Immature natural killer cell (primary cell): ENCODE measurements around the gene CCND1. TPM values are rescaled to one million over a fixed set of nuclear protein-coding genes. Genes with fewer than 3 reads are reported as not detected.
A peak's percentile ranks its signal among the peaks of the same experiment; 100 is the strongest.

ENCODE experiments used
- DNase-seq, 3 donors: peaks; one replicate each; pipeline ENCODE4 v3.0.0; 2022; ENCODE audit warnings: mixed read lengths in 1 of 3
- H3K27ac Mint-ChIP-seq, 6 donors: one replicate each; pipeline ENCODE4 v1.8.0; 2020; ENCODE audit warnings: mixed read lengths in 6 of 6, mild to moderate bottlenecking in 5 of 6, inconsistent platforms in 4 of 6, moderate library complexity in 3 of 6
- H3K27me3 Mint-ChIP-seq, 3 donors: one replicate each; pipeline ENCODE4 v1.8.0; 2020 to 2021; ENCODE audit warnings: low read depth in 3 of 3, mild to moderate bottlenecking in 3 of 3, mixed read lengths in 3 of 3, moderate library complexity in 3 of 3, inconsistent platforms in 1 of 3
- H3K36me3 Mint-ChIP-seq, 3 donors: one replicate each; pipeline ENCODE4 v1.8.0; 2020; ENCODE audit warnings: mixed read lengths in 3 of 3, inconsistent platforms in 2 of 3, mild to moderate bottlenecking in 2 of 3
- H3K4me1 Mint-ChIP-seq, 2 donors: one replicate each; pipeline ENCODE4 v1.8.0; 2020; ENCODE audit warnings: inconsistent platforms in 2 of 2, mild to moderate bottlenecking in 2 of 2, mixed read lengths in 2 of 2, moderate library complexity in 1 of 2
- H3K4me3 Mint-ChIP-seq, 5 donors: one replicate each; pipeline ENCODE4 v1.8.0; 2020; ENCODE audit warnings: mild to moderate bottlenecking in 5 of 5, mixed read lengths in 5 of 5, inconsistent platforms in 3 of 5, moderate library complexity in 3 of 5
- H3K9me3 Mint-ChIP-seq, 6 donors: one replicate each; pipeline ENCODE4 v1.8.0; 2020; ENCODE audit warnings: mild to moderate bottlenecking in 6 of 6, mixed read lengths in 6 of 6, inconsistent platforms in 4 of 6, moderate library complexity in 3 of 6
- polyA plus RNA-seq, 3 donors: library from polyadenylated mRNA; unstranded; fragments of 300-500 nt; fragmentation: Illumina TruSeq; gene quantifications; one replicate each; pipeline ENCODE4 v1.2.3, GENCODE V29; 2021

CCND1 gene
- polyA plus RNA-seq, 3 donors from 2014 or later = 0.85 to 1.3 TPM; not detected in 1

- H3K27me3 Mint-ChIP-seq = peaks cover 0 to 3% (median 2%) of the 10 kb centered on the region in 3 donors
- peaks cover 7 to 10% (median 9%) of the 10 kb centered on the region in 3 donors for H3K36me3 Mint-ChIP-seq
- H3K9me3 Mint-ChIP-seq = no peaks in the 10 kb centered on the region
Measured at GRCh38 chr11:69665669-69666068, 24.7 kb downstream of the CCND1 start.

GRCh38 chr11:69666261-69666660, 25.3 kb downstream of the CCND1 start:
- Mint-ChIP-seq H3K27ac (no peak overlapping the region), H3K4me1 (peaks cover 7 to 9% of the 10 kb centered on the region in 2 donors), H3K9me3 (no peaks in the 10 kb centered on the region), H3K4me3 (no peak overlapping the region), H3K36me3 (peaks cover 7 to 10% (median 9%) of the 10 kb centered on the region in 3 donors), H3K27me3 (peaks cover 0 to 3% (median 2%) of the 10 kb centered on the region in 3 donors)
- DNase-seq = no peak

More at GRCh38 chr11:69665669-69666068, 24.7 kb downstream of the CCND1 start:
- DNase-seq = no peak
- Mint-ChIP-seq H3K4me1 (peaks cover 7 to 9% of the 10 kb centered on the region in 2 donors), H3K4me3 (no peak overlapping the region), H3K27ac (no peak overlapping the region)

DNA sequence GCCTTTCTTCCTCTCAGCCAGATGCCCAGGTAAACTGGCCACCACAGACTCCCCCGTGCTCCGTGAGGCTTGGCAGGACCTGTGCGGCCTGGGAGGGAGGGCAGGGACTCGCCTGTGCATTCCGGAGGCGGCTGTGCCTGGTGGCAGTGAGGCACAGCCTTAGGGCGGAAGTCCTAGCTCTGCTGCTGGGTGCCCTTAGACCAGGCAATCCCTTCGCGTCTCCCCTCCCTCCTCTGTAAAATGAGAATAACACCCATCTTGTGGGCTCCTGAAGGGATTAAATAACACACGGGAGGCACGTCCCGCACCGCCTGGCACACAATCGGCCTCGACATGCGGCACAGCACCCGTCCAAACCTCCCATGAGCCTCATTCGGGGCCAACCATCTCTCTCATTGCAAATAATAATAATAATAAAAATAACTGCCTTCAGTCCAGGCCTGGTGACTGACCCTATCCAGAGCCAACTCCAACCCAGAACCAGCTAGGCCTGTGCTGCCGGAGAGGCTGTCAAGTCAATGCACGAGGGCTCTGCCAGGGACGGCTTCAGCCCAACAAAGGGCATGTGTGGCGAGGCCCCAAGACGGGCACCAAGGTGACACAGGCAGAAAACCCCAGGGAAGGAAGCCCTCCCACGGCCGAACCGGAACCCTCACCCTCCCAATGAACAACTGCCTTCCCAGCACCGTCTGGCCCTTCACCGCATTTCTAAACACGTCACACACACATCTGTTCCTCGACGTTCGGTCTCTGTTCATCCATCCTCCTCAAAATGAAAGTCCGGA, 26.0 kb downstream of the CCND1 start:
- Mint-ChIP-seq H3K27ac (no peak overlapping the region), H3K27me3 (peaks cover 0 to 3% (median 2%) of the 10 kb centered on the region in 3 donors)

DNA sequence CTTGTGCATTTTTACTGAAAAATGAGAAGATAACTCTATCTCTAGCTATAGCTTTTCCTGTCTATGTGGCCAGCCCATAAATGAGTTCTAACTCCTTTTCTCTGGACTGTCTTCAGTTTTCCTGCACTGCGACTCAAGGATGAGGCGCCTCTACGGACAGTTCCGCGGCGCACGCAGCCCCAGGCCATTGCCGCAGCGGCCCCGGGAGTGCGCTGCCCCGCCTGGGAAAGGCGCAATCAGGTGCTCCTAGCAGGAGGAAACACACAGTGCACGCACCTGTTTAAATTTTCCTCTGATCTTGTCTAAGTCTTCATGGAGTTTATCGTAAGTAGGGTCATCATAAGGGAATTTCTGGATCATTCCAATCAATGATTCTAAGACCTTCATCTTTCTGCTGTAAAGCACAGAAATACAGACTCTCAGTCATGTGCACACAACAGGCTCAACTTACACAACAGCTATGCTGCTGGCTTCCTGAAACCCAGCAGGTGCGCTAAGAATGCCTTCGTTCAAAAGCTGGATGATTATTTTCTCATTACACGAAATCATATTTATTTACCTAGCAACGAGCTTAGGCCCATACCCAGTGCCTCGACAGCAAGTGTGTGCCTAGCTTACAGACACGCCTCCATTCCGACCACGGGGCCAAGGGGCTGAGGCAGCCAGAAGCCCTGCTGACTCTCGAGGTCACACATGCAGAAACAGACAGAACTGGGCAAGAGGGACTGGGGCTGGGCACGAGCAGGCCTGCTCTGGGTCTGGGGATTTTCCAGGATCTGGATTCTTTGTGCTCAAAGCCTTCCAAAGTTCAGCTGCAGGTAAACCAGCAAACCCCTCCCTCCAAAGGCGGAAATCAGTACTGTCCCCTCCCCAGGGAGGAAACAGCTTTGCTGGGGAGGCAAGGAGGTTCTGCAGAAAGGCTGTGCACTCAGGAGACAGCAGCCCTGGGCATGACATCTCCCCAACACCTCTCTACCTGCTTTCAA, 27.0 kb downstream of the CCND1 start:
- Mint-ChIP-seq H3K4me3 (no peak overlapping the region), H3K36me3 (peaks cover 7 to 14% (median 9%) of the 10 kb centered on the region in 3 donors), H3K4me1 (peaks cover 16 to 21% of the 10 kb centered on the region in 2 donors), H3K9me3 (no peaks in the 10 kb centered on the region), H3K27ac (no peak overlapping the region), H3K27me3 (peaks cover 0 to 3% (median 2%) of the 10 kb centered on the region in 3 donors)
- DNase-seq = no peak

More for the DNA sequence above, 26.0 kb downstream of the CCND1 start:
- Mint-ChIP-seq H3K36me3 (peaks cover 7 to 14% (median 9%) of the 10 kb centered on the region in 3 donors), H3K9me3 (no peaks in the 10 kb centered on the region), H3K4me1 (peaks cover 9 to 13% of the 10 kb centered on the region in 2 donors), H3K4me3 (no peak overlapping the region)
- DNase-seq = no peak

DNA sequence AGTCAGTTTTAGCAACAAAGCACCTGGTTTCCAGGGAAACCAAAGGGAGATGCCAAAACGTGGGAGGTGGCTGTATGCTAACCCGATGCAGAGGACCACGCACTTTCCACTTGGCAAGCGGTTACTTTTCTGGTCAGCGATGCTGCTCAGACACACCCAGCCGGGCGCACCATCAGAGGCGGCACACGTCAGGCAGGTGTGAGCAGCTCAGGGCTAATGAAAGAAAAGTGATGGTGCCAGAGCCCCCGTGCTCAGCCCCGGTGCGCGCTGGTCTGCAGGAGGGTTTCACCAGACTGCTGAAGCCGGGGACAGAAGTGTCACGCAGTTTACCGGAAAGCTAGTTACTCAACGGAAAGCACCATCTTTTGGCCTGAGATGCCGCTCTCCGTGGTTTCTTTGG, 28.5 kb downstream of the CCND1 start:
- Mint-ChIP-seq H3K4me1 (peaks cover 31 to 35% of the 10 kb centered on the region in 2 donors), H3K4me3 (no peak overlapping the region), H3K36me3 (peaks cover 3 to 9% (median 7%) of the 10 kb centered on the region in 3 donors), H3K27me3 (peaks cover 0 to 3% (median 2%) of the 10 kb centered on the region in 3 donors), H3K9me3 (no peaks in the 10 kb centered on the region), H3K27ac (no peak overlapping the region)
- no peak for DNase-seq

GRCh38 chr11:69670158-69670845, 29.3 kb downstream of the CCND1 start:
- H3K27me3 Mint-ChIP-seq = peaks cover 5 to 7% (median 6%) of the 10 kb centered on the region in 3 donors
- peak overlapping the region in 1 of 5 donors; percentile 14 for H3K4me3 Mint-ChIP-seq
- peak overlapping the region in 2 of 6 donors; percentile 22 to 23 for H3K27ac Mint-ChIP-seq
- H3K36me3 Mint-ChIP-seq = peaks cover 3 to 7% (median 4%) of the 10 kb centered on the region in 3 donors
- H3K4me1 Mint-ChIP-seq = peaks cover 38 to 41% of the 10 kb centered on the region in 2 donors
- no peaks in the 10 kb centered on the region for H3K9me3 Mint-ChIP-seq
- DNase-seq = peak; percentile 34 to 47 (median 35)

GRCh38 chr11:69671734-69672465, 30.9 kb downstream of the CCND1 start:
- no peak for DNase-seq
- peaks cover 40 to 44% of the 10 kb centered on the region in 2 donors for H3K4me1 Mint-ChIP-seq
- no peaks in the 10 kb centered on the region for H3K9me3 Mint-ChIP-seq
- H3K27me3 Mint-ChIP-seq = peaks cover 4 to 10% (median 9%) of the 10 kb centered on the region in 3 donors
- H3K27ac Mint-ChIP-seq = peak overlapping the region in 1 of 6 donors; percentile 7
- H3K4me3 Mint-ChIP-seq = peak overlapping the region in 2 of 5 donors; percentile 31 to 49
- H3K36me3 Mint-ChIP-seq = peaks cover 3 to 7% (median 4%) of the 10 kb centered on the region in 3 donors

GRCh38 chr11:69674267-69674885, 33.4 kb downstream of the CCND1 start:
- Mint-ChIP-seq H3K4me3 (peak overlapping the region; percentile 83 to 97 (median 93)), H3K36me3 (peaks cover 0 to 4% (median 4%) of the 10 kb centered on the region in 3 donors), H3K9me3 (no peaks in the 10 kb centered on the region), H3K27ac (peak overlapping the region; percentile 78 to 95 (median 88)), H3K4me1 (peaks cover 40 to 44% of the 10 kb centered on the region in 2 donors), H3K27me3 (peaks cover 4 to 10% (median 8%) of the 10 kb centered on the region in 3 donors)
- no peak for DNase-seq

DNA sequence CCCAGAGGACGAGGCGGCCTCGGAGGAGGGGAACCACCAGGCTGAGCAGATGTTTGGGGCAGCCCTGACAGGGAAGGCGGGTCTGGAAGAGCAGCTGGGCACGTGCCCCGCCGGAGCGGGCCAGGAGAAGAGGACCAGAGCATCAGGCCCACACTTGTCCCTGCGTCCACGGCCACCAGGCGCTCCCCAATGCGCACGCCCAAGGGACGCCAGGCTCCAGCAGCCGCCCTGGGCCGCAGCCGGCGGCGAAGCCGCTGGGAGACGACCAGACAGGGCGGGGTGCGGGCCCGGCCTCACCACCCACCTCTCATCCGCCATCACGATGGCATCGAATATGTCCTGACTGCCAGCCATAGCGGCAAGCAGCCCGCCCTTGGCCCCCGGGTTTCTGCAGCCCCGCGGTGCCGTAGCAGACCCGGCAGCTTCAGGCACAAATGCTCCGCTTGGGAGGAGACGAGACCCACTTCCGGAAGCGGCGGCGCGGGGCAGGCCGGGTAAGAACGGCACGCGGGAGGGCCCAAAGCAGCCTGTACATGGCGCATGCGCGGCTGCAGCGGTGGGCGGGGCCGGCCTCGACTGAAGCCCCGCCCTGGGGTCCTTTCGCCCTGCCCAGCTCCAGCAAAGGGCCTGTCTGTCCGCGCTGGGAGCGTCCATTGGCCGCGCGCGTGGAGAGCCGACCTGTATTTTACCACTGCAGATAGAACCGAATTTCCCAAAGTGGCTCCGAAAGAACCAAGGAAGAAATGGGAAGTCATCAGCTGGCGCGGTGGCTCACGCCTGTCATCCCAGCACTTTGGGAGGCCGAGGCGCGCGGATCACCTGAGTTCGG, 34.1 kb downstream of the CCND1 start, which contains the start of gene LTO1:
TSS of gene LTO1 (minus strand) at position 468 of the 829 bp plus-strand sequence. CDS start at position 354, 114 bp downstream.
- peaks cover 0 to 4% (median 3%) of the 10 kb centered on the region in 3 donors for H3K36me3 Mint-ChIP-seq
- DNase-seq = peak; percentile 92 to 94 (median 93)
- H3K27ac Mint-ChIP-seq = peak within 1 kb of the TSS; percentile 88 to 95 (median 92)
- peak within 1 kb of the TSS; percentile 90 to 97 (median 93) for H3K4me3 Mint-ChIP-seq
- H3K4me1 Mint-ChIP-seq = peaks cover 36 to 43% of the 10 kb centered on the region in 2 donors
- H3K9me3 Mint-ChIP-seq = no peaks in the 10 kb centered on the region
- H3K27me3 Mint-ChIP-seq = peaks cover 4 to 10% (median 8%) of the 10 kb centered on the region in 3 donors

DNA sequence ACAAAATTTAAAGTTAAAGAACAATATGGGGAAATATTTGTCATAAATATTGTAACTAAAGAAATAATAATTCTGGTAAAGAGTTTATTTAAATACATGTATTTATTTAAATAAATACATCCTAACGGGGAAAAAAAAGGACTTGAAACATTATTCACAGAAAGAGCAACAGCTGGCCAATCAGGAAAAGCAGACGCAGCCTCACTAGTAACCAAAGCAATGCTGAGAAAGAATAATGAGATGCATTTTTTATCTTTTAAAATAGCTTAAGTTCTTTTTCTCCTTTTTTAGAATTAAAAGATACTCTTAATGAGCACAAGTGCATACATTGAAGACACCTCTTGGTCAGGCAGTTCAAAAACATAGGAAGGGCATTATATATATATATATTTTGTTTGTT, 36.8 kb downstream of the CCND1 start:
- no peak for DNase-seq
- H3K27me3 Mint-ChIP-seq = peaks cover 4 to 11% (median 8%) of the 10 kb centered on the region in 3 donors
- H3K4me1 Mint-ChIP-seq = peaks cover 24 to 25% of the 10 kb centered on the region in 2 donors
- no peak overlapping the region for H3K27ac Mint-ChIP-seq
- no peaks in the 10 kb centered on the region for H3K36me3 Mint-ChIP-seq
- H3K9me3 Mint-ChIP-seq = no peaks in the 10 kb centered on the region
- no peak overlapping the region for H3K4me3 Mint-ChIP-seq

- Mint-ChIP-seq H3K27ac (no peak overlapping the region), H3K36me3 (no peaks in the 10 kb centered on the region), H3K27me3 (peaks cover 2 to 4% (median 3%) of the 10 kb centered on the region in 3 donors), H3K4me3 (no peak overlapping the region), H3K4me1 (peaks cover 3 to 5% of the 10 kb centered on the region in 2 donors), H3K9me3 (no peaks in the 10 kb centered on the region)
- no peak for DNase-seq
Measured at GRCh38 chr11:69680688-69681087, 39.7 kb downstream of the CCND1 start.
